Activated naive CD4-positive, alpha-beta T cell treated with anti-CD3 and anti-CD28 coated beads for 36 hours (primary cell): Measurements from ENCODE around the gene KIDINS220. TPM values are rescaled to one million over a fixed set of nuclear protein-coding genes. Genes with fewer than 3 reads are reported as not detected.
A peak's percentile ranks its signal among the peaks of the same experiment; 100 is the strongest.

Experiments used
- CTCF ChIA-PET: fragments of 350-600 bp; sonication (Branson Sonifier 250); formaldehyde crosslinking; loops from one replicate; lab custom pipeline; 2021; ENCODE audit warnings: antibody characterized with exemption; lab: Charles Lee
- DNase-seq: peaks from one replicate; pipeline ENCODE4 v3.0.0-alpha.2; 2020
- H3K27ac Mint-ChIP-seq: one replicate; pipeline ENCODE4 v1.8.0; 2021; ENCODE audit warnings: mild to moderate bottlenecking, mixed read lengths
- H3K27me3 Mint-ChIP-seq: one replicate; pipeline ENCODE4 v1.8.0; 2021; ENCODE audit warnings: low read depth, mixed read lengths
- H3K36me3 Mint-ChIP-seq: one replicate; pipeline ENCODE4 v1.8.0; 2021; ENCODE audit warnings: low read depth, mixed read lengths
- H3K4me1 Mint-ChIP-seq: one replicate; pipeline ENCODE4 v1.8.0; 2021; ENCODE audit warnings: low read depth, mixed read lengths
- H3K4me3 Mint-ChIP-seq: one replicate; pipeline ENCODE4 v1.8.0; 2021; ENCODE audit warnings: mild to moderate bottlenecking, moderate library complexity, mixed read lengths
- H3K9me3 Mint-ChIP-seq: one replicate; pipeline ENCODE4 v1.8.0; 2021; ENCODE audit warnings: mixed read lengths
- intact Hi-C: fragments of 100-400 bp; cut with micrococcal nuclease; formaldehyde crosslinking; loops from one replicate; pipeline ENCODE4 v1.15.1; 2023
- total RNA-seq, 2 experiments: library from RNA; stranded (reverse); gene quantifications; one replicate each; pipeline ENCODE4 v1.2.3, GENCODE V29; 2021

The KIDINS220 gene
- total RNA-seq, 2 experiments from 2014 or later: 19.3 to 20.5 TPM

DNA sequence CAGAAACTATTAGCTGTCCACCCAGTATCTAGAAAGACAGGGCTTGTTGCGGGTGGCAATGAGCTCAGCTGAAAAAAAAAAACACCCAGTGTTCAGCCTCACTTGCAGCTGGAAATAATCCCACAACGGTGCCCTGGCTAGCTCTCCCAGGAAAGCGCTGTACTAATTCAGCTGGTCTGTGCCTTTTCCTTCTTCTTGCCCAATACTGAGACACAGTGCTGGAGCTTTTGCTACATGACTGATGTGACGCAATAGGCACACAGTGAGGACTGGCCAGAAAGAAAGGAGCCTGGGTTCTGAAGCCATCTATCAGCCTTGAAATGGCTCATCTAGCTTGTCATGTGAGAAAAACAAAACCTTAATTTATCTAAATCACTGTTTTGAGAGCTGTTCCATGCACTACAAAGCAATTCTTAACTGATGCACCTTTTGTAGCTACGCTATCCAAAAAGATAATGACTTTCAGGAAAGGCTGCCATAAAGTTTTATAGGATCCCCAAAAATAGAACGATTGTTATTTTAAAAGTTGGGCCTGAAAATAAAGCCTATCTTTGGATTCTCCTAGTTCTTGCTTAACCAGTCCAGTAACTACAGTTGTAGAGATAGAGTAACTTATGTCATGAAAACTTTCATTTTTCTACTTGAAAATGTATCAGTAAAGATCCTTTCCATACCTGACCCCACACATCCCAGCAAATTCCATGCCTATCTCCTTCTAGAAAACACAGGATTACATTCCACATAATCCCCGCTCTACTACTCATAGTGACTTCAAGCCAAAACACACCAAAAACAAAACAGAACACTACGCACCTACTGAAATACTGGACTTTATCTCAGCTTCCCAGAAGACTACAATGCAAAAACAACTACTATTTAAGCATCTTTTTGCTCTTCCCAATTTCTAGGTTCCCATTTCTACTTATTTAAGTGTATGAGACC, 15.9 kb downstream of the KIDINS220 start:
- CTCF ChIA-PET: interaction anchor here (1.0 kb wide), 1 partner anchor 13 kb away, joined by 3 read pairs; no protein-coding TSS in a partner anchor
- no peaks in the 10 kb centered on the region for H3K27me3 Mint-ChIP-seq
- no peak for DNase-seq
- H3K36me3 Mint-ChIP-seq: peaks cover 9% of the 10 kb centered on the region
- H3K9me3 Mint-ChIP-seq: no peaks in the 10 kb centered on the region
- no peak overlapping the region for H3K4me3 Mint-ChIP-seq
- no peaks in the 10 kb centered on the region for H3K4me1 Mint-ChIP-seq
- intact Hi-C loops: no loop called here
- H3K27ac Mint-ChIP-seq: no peak overlapping the region

DNA sequence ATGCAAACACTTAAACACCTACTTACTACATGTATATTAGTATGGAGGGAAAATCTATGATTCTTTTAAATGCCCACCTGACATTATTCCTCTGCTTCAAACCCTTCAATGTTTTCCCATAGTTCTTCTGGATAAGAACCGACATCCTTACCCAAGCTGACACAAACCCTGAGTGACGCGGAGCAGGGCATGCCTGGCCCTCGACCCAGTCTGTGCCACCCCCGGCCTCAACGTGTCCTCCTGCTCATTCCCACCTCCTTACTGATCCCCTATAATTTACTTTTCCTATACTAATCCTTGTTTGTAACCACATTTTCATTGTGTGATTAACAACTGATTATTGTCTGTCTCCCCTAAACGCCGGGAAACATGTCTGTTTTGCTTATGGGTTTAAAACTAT, 17.5 kb downstream of the KIDINS220 start:
- DNase-seq: no peak
- no peaks in the 10 kb centered on the region for H3K4me1 Mint-ChIP-seq
- H3K27ac Mint-ChIP-seq: no peak overlapping the region
- H3K27me3 Mint-ChIP-seq: no peaks in the 10 kb centered on the region
- peaks cover 7% of the 10 kb centered on the region for H3K36me3 Mint-ChIP-seq
- CTCF ChIA-PET: no interaction called here
- H3K9me3 Mint-ChIP-seq: no peaks in the 10 kb centered on the region
- H3K4me3 Mint-ChIP-seq: no peak overlapping the region
- intact Hi-C loops: no loop called here

DNA sequence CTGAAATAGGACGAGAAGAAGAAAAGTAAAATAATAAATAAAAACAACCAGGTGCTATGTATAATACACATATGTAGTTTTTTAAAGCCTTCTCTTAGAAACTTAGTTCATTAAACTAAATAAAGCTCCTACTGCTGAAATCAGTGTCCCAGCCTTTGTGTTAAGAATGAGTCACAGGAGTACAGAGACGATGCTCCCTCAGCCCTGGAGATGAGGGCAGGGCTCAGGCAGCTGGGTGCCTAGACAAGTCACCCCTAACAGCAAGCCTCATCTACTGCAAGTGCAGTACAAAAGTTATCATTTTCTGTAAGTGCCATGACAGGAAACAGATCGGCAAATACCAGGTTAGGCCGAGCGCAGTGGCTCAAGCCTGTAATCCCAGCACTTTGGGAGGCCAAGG, 18.2 kb downstream of the KIDINS220 start:
- H3K4me1 Mint-ChIP-seq: no peaks in the 10 kb centered on the region
- no peaks in the 10 kb centered on the region for H3K27me3 Mint-ChIP-seq
- intact Hi-C loops: no loop called here
- peaks cover 7% of the 10 kb centered on the region for H3K36me3 Mint-ChIP-seq
- H3K4me3 Mint-ChIP-seq: no peak overlapping the region
- H3K9me3 Mint-ChIP-seq: no peaks in the 10 kb centered on the region
- no peak overlapping the region for H3K27ac Mint-ChIP-seq
- DNase-seq: no peak
- CTCF ChIA-PET: no interaction called here

DNA sequence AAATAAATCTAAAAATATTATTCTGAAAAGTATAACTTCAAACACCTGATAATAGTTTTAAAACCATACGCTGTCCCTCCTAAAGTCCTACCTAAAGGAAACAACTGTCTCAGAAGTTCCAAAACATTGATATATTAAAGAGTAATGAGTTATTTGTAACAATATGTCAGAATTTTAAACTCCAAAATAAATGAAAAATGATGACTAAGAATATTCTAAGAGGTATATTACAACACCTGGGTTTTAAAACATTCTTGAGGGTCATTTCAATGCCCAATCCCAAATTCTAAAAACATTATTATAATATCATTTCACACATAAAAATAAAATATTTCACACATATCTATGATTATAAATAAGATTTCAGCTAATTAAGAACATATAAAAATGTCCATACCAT, 20.2 kb downstream of the KIDINS220 start:
- no peak overlapping the region for H3K27ac Mint-ChIP-seq
- intact Hi-C loops: no loop called here
- no peaks in the 10 kb centered on the region for H3K27me3 Mint-ChIP-seq
- H3K4me1 Mint-ChIP-seq: no peaks in the 10 kb centered on the region
- H3K9me3 Mint-ChIP-seq: no peaks in the 10 kb centered on the region
- peaks cover 7% of the 10 kb centered on the region for H3K36me3 Mint-ChIP-seq
- H3K4me3 Mint-ChIP-seq: no peak overlapping the region
- DNase-seq: no peak
- CTCF ChIA-PET: no interaction called here

DNA sequence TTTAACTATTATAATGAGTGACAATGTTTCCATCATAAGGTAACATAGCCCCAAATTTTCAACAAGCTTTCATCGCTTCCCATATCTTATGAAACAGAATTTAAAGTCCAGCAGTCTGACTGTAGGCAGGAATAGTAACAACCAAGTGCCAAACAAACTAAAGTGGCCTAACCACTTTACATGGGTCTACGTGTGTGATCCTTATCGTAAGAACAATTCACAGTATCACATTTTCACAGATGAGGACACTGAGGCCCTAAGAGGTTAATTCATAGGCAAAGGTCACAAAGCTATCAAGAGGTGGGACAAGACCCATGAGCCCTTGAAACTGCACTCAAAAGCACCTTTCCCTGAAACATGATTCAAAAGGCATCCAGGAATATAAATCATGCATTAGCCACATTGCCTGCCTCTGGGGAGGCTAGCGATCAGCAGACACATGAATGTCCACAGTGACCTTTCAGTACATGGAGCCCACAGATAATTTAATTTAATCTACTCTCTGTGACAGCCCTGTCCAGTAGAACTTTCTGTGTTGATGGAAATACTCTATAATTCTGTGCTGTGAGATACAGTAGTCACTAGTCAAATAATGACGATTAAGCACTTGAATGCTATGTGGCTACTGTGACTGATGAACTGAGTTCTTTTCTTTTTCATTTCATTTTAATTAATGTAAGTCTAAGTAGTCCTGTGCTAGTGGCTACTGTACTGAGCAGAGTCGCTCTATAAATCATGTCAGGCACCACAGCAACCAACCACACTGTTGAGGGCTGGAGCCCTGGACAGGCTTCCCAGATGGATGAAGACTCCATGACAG, 30.3 kb downstream of the KIDINS220 start:
- H3K9me3 Mint-ChIP-seq: no peaks in the 10 kb centered on the region
- no peak for DNase-seq
- no peak overlapping the region for H3K27ac Mint-ChIP-seq
- intact Hi-C loops: loop anchor here (10.0 kb wide), 1 partner anchor 262 kb away; no protein-coding TSS in a partner anchor
- no peaks in the 10 kb centered on the region for H3K27me3 Mint-ChIP-seq
- peaks cover 16% of the 10 kb centered on the region for H3K4me1 Mint-ChIP-seq
- CTCF ChIA-PET: no interaction called here
- H3K36me3 Mint-ChIP-seq: peaks cover 34% of the 10 kb centered on the region
- H3K4me3 Mint-ChIP-seq: no peak overlapping the region

DNA sequence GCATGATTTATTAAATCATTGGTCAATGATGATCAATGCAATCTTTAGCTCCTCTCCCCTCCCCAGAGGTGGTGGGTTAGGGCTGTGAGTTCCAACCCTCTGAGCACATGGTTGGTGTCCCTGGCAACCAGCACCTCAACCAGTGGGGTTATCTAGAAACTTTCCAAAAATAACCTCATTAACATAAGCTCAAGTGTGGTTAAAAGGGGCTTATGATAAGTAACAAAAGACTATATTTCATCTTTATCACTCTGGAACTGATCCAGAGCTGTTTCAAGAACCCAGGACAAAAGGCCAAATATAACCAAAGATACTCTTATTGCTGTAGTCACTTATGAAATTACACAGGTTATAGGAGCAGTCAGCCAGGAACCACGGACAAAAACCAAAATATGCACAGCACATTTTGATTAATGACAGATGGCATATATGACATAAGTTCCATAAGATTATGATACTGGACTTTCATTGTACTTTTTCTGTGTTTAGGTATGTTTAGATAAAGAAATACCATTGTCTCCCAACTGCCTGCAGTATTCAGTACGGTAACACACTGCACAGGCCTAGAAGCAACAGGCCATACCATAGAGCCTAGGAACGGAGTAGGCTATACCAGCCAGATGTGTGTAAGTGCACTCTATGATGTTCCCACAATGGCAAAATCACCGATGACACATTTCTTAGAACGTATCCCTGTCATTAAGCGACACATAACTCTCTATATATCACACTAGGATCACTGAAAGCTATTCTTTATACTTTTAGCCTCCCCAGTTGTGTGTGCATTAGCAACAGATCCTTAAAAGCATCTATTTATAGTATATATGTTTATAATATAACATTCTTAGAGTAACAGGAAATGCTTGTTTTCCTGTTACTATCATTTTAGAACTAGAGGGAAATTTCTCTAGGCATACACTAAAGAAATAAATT, 31.9 kb downstream of the KIDINS220 start:
- CTCF ChIA-PET: no interaction called here
- H3K4me1 Mint-ChIP-seq: peaks cover 16% of the 10 kb centered on the region
- peaks cover 33% of the 10 kb centered on the region for H3K36me3 Mint-ChIP-seq
- no peak overlapping the region for H3K27ac Mint-ChIP-seq
- no peaks in the 10 kb centered on the region for H3K27me3 Mint-ChIP-seq
- no peak for DNase-seq
- no peak overlapping the region for H3K4me3 Mint-ChIP-seq
- intact Hi-C loops: loop anchor here (10.0 kb wide), 1 partner anchor 261 kb away; no protein-coding TSS in a partner anchor
- H3K9me3 Mint-ChIP-seq: no peaks in the 10 kb centered on the region

DNA sequence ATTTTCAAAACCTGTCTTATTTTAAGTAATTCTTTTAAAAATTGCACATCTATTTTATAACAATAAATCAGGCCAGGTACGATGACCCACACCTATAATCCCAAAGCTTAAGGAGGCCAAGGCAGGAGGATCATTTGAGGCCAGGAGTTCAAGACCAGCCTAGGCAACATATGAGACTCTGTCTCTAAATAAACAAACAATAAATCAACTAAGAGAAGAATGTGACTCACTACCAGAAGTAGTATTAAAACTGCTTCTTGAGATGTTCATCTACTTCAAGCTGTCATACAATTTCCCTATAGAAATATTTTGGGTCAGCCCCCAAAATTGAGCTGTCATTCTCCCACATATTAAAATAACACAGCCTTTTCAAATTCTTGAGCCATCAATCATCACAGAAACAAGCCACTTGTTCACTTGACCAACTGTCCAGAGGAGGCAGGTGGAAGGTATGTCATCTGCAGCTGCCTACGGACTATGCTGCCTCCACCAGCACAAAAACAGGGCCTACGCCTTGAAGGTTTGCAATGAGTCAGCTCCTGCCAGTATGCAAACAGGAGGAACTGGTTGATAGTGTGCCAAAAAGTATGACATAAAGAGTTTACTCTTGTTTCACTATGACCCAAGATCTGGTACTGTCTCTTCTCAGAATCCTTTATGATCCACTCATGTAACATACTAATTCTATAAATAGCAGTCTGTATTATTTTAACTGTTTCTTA, 33.6 kb downstream of the KIDINS220 start:
- intact Hi-C loops: loop anchor here (1.0 to 10.0 kb wide), 5 partner anchors 33 to 397 kb away; partner anchors contain the start of gene KIDINS220
- H3K36me3 Mint-ChIP-seq: peaks cover 26% of the 10 kb centered on the region
- CTCF ChIA-PET: interaction anchor here (0.6 kb wide), 1 partner anchor 45 kb away, joined by 5 read pairs; no protein-coding TSS in a partner anchor
- H3K27me3 Mint-ChIP-seq: no peaks in the 10 kb centered on the region
- DNase-seq: peak; percentile 78
- no peak overlapping the region for H3K4me3 Mint-ChIP-seq
- no peaks in the 10 kb centered on the region for H3K9me3 Mint-ChIP-seq
- H3K27ac Mint-ChIP-seq: peak overlapping the region; percentile 75
- peaks cover 19% of the 10 kb centered on the region for H3K4me1 Mint-ChIP-seq

DNA sequence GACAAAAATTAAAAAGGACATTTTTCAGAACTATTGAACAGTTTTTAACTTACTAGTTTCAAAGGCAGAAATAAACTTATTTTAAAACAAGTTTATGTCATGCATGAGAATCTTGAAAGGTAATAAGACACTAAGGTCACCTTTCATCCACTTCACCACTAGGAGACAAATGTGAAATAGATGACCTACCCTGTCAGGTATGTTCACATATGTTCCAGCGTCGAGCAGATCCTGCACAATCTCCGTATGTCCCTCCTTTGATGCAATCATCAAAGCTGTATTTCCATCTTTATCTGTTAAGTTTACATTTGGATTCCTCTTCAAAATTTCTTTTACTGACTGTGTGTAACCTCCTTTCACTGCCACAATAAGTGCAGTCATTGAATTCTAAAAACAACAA, 34.7 kb downstream of the KIDINS220 start:
- intact Hi-C loops: loop anchor here (5.0 to 10.0 kb wide), 2 partner anchors 258 to 395 kb away; no protein-coding TSS in a partner anchor
- CTCF ChIA-PET: interaction anchor here (0.6 kb wide), 1 partner anchor 10 kb away, joined by 3 read pairs; no protein-coding TSS in a partner anchor

DNA sequence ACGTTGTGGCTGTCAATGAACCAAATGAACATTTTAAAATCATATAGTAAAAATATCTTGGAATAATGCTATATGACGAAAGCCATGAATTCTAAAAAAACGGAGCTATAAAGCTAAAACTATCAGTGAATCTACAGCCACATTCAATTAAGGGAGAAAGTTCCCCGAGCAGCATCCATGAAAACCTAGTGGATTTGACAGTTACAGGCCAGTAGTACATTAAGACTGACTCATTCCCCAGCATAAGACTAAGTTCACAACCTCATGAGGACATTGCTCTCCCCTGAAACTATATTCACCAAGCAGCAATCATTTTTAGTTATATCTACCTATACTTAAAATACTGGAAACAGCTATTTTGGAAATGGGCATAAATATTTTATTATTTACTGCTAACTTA, 36.6 kb downstream of the KIDINS220 start:
- intact Hi-C loops: loop anchor here (5.0 to 10.0 kb wide), 2 partner anchors 256 to 394 kb away; no protein-coding TSS in a partner anchor
- H3K9me3 Mint-ChIP-seq: no peaks in the 10 kb centered on the region
- no peak overlapping the region for H3K4me3 Mint-ChIP-seq
- CTCF ChIA-PET: no interaction called here
- H3K4me1 Mint-ChIP-seq: peaks cover 27% of the 10 kb centered on the region
- peaks cover 30% of the 10 kb centered on the region for H3K36me3 Mint-ChIP-seq
- no peak overlapping the region for H3K27ac Mint-ChIP-seq
- DNase-seq: no peak
- H3K27me3 Mint-ChIP-seq: no peaks in the 10 kb centered on the region

More for the DNA sequence above, 34.7 kb downstream of the KIDINS220 start:
- no peak for DNase-seq
- Mint-ChIP-seq H3K27ac (no peak overlapping the region), H3K27me3 (no peaks in the 10 kb centered on the region), H3K4me3 (no peak overlapping the region), H3K36me3 (peaks cover 26% of the 10 kb centered on the region), H3K9me3 (no peaks in the 10 kb centered on the region), H3K4me1 (peaks cover 19% of the 10 kb centered on the region)

DNA sequence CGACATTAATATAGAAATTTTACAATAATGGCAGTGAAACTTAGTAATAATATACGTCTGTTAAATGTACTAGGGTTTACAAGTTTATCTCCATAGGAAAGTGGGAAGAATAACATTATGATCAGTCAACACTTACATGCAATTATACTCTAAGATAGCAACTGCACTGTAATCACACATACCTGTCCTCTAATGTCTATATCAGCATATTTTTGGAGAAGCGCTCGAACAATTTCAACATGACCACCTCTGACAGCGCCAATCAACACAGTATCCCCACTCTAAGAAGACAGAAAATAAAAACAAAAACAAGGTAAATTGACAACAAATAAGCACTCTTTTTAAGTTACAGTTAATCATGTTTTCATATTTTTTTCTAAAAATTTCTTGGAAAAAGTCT, 37.2 kb downstream of the KIDINS220 start:
- Mint-ChIP-seq H3K27me3 (no peaks in the 10 kb centered on the region), H3K4me3 (no peak overlapping the region), H3K27ac (no peak overlapping the region), H3K4me1 (peaks cover 26% of the 10 kb centered on the region), H3K9me3 (no peaks in the 10 kb centered on the region), H3K36me3 (peaks cover 25% of the 10 kb centered on the region)
- intact Hi-C loops: loop anchor here (5.0 to 10.0 kb wide), 2 partner anchors 255 to 393 kb away; no protein-coding TSS in a partner anchor
- no peak for DNase-seq
- CTCF ChIA-PET: no interaction called here

DNA sequence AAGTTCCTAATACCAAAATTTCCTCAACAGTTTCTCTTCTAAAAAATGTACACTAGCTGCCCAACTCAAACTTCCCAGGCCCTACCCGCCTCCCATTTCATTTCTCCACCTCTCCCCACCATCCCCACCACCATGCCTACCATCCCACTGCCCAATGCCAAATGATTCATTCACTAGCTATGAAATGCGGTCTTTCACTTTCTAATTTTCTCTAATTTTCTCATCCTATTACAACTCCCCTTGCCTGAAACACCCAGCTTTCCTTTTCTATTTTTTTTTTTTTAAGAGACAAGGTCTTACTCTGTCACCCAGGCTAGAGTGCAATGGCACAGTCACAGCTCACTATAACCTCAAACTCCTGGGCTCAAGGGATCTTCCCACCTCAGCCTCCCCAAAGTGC, 38.4 kb downstream of the KIDINS220 start:
- CTCF ChIA-PET: interaction anchor here (0.6 kb wide), 1 partner anchor 249 kb away, joined by 3 read pairs; no protein-coding TSS in a partner anchor
- peaks cover 30% of the 10 kb centered on the region for H3K36me3 Mint-ChIP-seq
- no peak for DNase-seq
- no peak overlapping the region for H3K4me3 Mint-ChIP-seq
- H3K4me1 Mint-ChIP-seq: peaks cover 16% of the 10 kb centered on the region
- H3K27ac Mint-ChIP-seq: no peak overlapping the region
- H3K27me3 Mint-ChIP-seq: no peaks in the 10 kb centered on the region
- intact Hi-C loops: no loop called here
- no peaks in the 10 kb centered on the region for H3K9me3 Mint-ChIP-seq
